Testis (tissue), 2 donors: ENCODE results near the gene TBC1D24.

Experiments
- POLR2A ChIP-seq: fragments of 450-650 bp; IDR thresholded peaks from one replicate; pipeline ENCODE4 v1.6.1; 2017; ENCODE audit warnings: antibody characterized with exemption, mild to moderate bottlenecking, moderate library complexity
- TF ChIP-seq, protein P1 (sequence below), 3 experiments: fragments of 450-650 bp in 2 of 3; fragments of 200-600 bp in 1 of 3; sonication (generic) in 1 of 3; IDR thresholded peaks; one replicate each; pipeline ENCODE4 v1.5.1; 2016 to 2019; ENCODE audit warnings: antibody characterized with exemption in 3 of 3, mild to moderate bottlenecking in 2 of 3, moderate library complexity in 1 of 3

DNA sequence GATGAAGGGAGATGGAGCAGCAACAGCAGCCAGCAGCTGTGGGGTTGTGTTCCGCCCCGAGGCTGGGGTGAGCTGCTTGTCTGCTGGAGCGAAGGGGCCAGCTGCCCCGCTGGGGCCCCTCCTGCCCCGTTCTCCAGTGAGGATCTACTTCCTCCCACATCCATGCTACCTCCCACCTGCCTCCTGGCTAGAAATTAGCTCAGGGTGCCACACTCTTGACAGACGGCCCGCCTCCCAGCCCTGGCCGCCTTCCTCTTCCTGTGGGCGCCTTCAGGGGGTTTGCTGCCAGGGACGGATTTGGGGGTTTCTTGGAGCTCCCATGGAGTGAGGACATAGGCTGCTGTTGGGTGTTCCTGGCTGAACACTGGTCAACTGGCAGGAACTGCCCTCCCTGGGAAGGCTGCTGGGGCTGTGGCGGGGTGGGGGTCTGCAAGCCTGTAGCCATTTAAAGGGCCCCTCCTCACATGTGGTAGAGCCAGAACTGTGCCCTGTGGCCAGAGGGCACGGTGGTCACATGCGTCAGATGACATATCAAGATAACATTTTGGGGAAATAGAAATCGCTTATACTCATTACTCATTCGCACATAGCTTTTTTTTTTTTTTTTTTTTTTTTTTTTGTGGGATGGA lies 13.1 kb downstream of the TBC1D24 start:
- TF ChIP-seq, protein P1, sequence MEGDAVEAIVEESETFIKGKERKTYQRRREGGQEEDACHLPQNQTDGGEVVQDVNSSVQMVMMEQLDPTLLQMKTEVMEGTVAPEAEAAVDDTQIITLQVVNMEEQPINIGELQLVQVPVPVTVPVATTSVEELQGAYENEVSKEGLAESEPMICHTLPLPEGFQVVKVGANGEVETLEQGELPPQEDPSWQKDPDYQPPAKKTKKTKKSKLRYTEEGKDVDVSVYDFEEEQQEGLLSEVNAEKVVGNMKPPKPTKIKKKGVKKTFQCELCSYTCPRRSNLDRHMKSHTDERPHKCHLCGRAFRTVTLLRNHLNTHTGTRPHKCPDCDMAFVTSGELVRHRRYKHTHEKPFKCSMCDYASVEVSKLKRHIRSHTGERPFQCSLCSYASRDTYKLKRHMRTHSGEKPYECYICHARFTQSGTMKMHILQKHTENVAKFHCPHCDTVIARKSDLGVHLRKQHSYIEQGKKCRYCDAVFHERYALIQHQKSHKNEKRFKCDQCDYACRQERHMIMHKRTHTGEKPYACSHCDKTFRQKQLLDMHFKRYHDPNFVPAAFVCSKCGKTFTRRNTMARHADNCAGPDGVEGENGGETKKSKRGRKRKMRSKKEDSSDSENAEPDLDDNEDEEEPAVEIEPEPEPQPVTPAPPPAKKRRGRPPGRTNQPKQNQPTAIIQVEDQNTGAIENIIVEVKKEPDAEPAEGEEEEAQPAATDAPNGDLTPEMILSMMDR (IDR thresholded peaks at IDR 0.05): no peak
- TF ChIP-seq POLR2A: no peak
